NT2/D1 (cell line): ENCODE data around the gene TSPYL4.

Source experiments
- YY1 ChIP-seq: IDR thresholded peaks from 2 replicates; pipeline ENCODE4 v1.6.1; 2011; ENCODE audit not compliant: insufficient read length, insufficient read depth
- ZNF274 ChIP-seq: IDR thresholded peaks from 2 replicates; pipeline ENCODE4 v1.6.1; 2011; ENCODE audit warnings: mild to moderate bottlenecking, low read depth, low read length

DNA sequence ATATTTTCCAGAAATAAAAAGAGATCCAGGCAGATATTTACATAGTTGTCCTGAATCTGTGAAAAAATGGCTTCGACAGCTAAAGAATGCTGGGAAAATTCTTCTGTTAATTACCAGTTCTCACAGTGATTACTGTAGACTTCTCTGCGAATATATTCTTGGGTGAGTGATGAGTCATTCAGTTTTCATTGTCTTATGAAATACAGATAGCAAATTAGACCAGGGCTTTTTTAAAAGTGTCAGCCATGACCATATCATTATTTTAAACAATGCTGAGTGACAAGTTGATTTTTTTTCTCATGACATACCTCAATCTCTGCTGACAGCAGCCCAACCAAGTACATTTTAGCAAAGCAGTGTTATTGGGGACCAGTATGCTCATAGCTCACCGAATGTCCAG, 32.8 kb downstream of the TSPYL4 start:
- TF ChIP-seq YY1 (no peak), ZNF274 (no peak)
